Neural progenitor cell (in vitro differentiated cells): ENCODE results near the gene MYO5A. TPM values are rescaled to one million over a fixed set of nuclear protein-coding genes. Genes with fewer than 3 reads are reported as not detected.

Experiments
- DNase-seq: peaks from one replicate; pipeline ENCODE4 v3.0.0-alpha.2; 2016; ENCODE audit warnings: low spot score
- H2AFZ ChIP-seq: fragments of 200-600 bp; sonication (generic); replicated peaks from 2 replicates; pipeline ENCODE4 v1.6.1; 2016; ENCODE audit warnings: antibody characterized with exemption
- H3F3A ChIP-seq: fragments of 200-600 bp; sonication (generic); 2 replicates; pipeline ENCODE4 v1.6.1; 2016; ENCODE audit warnings: antibody characterized with exemption, low read depth
- H3K27ac ChIP-seq: fragments of 200-600 bp; sonication (generic); 2 replicates; pipeline ENCODE4 v1.5.1; 2016; ENCODE audit warnings: mild to moderate bottlenecking
- H3K27me3 ChIP-seq: fragments of 200-600 bp; sonication (generic); 2 replicates; pipeline ENCODE4 v1.6.1; 2016; ENCODE audit warnings: mild to moderate bottlenecking, moderate library complexity
- H3K36me3 ChIP-seq: fragments of 200-600 bp; sonication (generic); 2 replicates; pipeline ENCODE4 v1.5.1; 2016
- H3K4me1 ChIP-seq: fragments of 200-600 bp; sonication (generic); 2 replicates; pipeline ENCODE4 v1.6.1; 2016; ENCODE audit warnings: mixed run types
- H3K4me2 ChIP-seq: fragments of 200-600 bp; sonication (generic); 2 replicates; pipeline ENCODE4 v1.6.1; 2016
- H3K4me3 ChIP-seq: fragments of 200-600 bp; sonication (generic); 2 replicates; pipeline ENCODE4 v1.5.1; 2016
- H3K79me2 ChIP-seq: fragments of 200-600 bp; sonication (generic); 2 replicates; pipeline ENCODE4 v1.6.1; 2016; ENCODE audit warnings: low read depth
- H3K9ac ChIP-seq: fragments of 200-600 bp; sonication (generic); 2 replicates; pipeline ENCODE4 v1.6.1; 2016
- H3K9me3 ChIP-seq: fragments of 200-600 bp; sonication (generic); 2 replicates; pipeline ENCODE4 v1.5.1; 2016; ENCODE audit warnings: low read depth
- H4K20me1 ChIP-seq: fragments of 200-600 bp; sonication (generic); 2 replicates; pipeline ENCODE4 v1.6.1; 2016; ENCODE audit warnings: low read depth
- H3K27ac Mint-ChIP-seq: 3 replicates; pipeline ENCODE4 v1.8.0; 2021; ENCODE audit warnings: mixed read lengths
- H3K27me3 Mint-ChIP-seq: 2 replicates; pipeline ENCODE4 v1.8.0; 2022; ENCODE audit warnings: low read depth, mild to moderate bottlenecking, inconsistent platforms, moderate library complexity, mixed read lengths; ENCODE audit not compliant: insufficient read depth
- H3K36me3 Mint-ChIP-seq: 3 replicates; pipeline ENCODE4 v1.8.0; 2021; ENCODE audit warnings: mixed read lengths
- H3K4me1 Mint-ChIP-seq: 3 replicates; pipeline ENCODE4 v1.8.0; 2021; ENCODE audit warnings: mixed read lengths
- H3K4me3 Mint-ChIP-seq: 3 replicates; pipeline ENCODE4 v1.8.0; 2021; ENCODE audit warnings: mild to moderate bottlenecking, moderate library complexity, mixed read lengths
- H3K9me3 Mint-ChIP-seq: 3 replicates; pipeline ENCODE4 v1.8.0; 2020; ENCODE audit warnings: mixed read lengths
- EZH2 ChIP-seq: fragments of 200-600 bp; sonication (generic); IDR thresholded peaks from 2 replicates; pipeline ENCODE4 v1.6.1; 2017; ENCODE audit warnings: antibody characterized with exemption, mild to moderate bottlenecking, moderate library complexity
- EZH2phosphoT487 ChIP-seq: fragments of 200-600 bp; sonication (generic); IDR thresholded peaks from 2 replicates; pipeline ENCODE4 v1.6.1; 2017; ENCODE audit warnings: antibody characterized with exemption
- total RNA-seq: library from RNA; depleted of rRNA; stranded (reverse); fragments of >200 nt; gene quantifications from 2 replicates; pipeline ENCODE4 v1.2.3, GENCODE V29; 2015; ENCODE audit warnings: low replicate concordance
- TF ChIP-seq, protein P1 (sequence below): fragments of 200-600 bp; sonication (generic); IDR thresholded peaks from 2 replicates; pipeline ENCODE4 v1.5.1; 2017; ENCODE audit warnings: antibody characterized with exemption, mild to moderate bottlenecking

The MYO5A gene
- total RNA-seq, 1 donor from 2014 or later, result 34.3 TPM

DNA sequence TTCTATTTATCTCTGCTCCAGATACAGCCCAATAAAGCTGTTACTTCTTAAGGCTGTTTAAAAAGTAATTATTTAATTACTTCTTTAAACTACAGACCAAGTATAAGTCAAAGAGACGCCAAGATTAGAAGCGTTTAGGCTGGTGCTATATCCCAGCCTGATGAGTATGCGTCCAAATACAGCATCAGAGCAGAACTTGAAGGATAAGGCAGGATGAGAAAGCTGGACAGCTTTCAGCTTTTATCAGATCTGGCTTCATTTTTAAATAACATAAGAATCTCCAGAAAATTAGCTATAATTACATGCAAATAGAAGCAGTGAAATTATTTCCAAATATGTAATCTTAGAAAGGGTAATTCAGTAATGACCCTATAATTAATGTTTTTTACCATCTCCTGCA lies 122.8 kb downstream of the MYO5A start:
- Histone ChIP-seq H3K9ac (no peak overlapping the region), H3K4me2 (no peak overlapping the region), H2AFZ (no peak overlapping the region), H4K20me1 (no peaks in the 10 kb centered on the region), H3K27me3 (no peaks in the 10 kb centered on the region), H3F3A (no peaks in the 10 kb centered on the region), H3K4me3 (no peak overlapping the region), H3K27ac (no peak overlapping the region), H3K4me1 (no peaks in the 10 kb centered on the region), H3K79me2 (no peaks in the 10 kb centered on the region), H3K9me3 (no peaks in the 10 kb centered on the region), H3K36me3 (no peaks in the 10 kb centered on the region)
- Mint-ChIP-seq H3K36me3 (peaks cover 7% of the 10 kb centered on the region), H3K4me1 (no peaks in the 10 kb centered on the region), H3K27ac (no peak overlapping the region), H3K4me3 (no peak overlapping the region), H3K9me3 (no peaks in the 10 kb centered on the region), H3K27me3 (no peaks in the 10 kb centered on the region)
- DNase-seq, result no peak
- TF ChIP-seq, protein P1, sequence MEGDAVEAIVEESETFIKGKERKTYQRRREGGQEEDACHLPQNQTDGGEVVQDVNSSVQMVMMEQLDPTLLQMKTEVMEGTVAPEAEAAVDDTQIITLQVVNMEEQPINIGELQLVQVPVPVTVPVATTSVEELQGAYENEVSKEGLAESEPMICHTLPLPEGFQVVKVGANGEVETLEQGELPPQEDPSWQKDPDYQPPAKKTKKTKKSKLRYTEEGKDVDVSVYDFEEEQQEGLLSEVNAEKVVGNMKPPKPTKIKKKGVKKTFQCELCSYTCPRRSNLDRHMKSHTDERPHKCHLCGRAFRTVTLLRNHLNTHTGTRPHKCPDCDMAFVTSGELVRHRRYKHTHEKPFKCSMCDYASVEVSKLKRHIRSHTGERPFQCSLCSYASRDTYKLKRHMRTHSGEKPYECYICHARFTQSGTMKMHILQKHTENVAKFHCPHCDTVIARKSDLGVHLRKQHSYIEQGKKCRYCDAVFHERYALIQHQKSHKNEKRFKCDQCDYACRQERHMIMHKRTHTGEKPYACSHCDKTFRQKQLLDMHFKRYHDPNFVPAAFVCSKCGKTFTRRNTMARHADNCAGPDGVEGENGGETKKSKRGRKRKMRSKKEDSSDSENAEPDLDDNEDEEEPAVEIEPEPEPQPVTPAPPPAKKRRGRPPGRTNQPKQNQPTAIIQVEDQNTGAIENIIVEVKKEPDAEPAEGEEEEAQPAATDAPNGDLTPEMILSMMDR, result no peak
- TF ChIP-seq EZH2phosphoT487 (no peak), EZH2 (no peak)

DNA sequence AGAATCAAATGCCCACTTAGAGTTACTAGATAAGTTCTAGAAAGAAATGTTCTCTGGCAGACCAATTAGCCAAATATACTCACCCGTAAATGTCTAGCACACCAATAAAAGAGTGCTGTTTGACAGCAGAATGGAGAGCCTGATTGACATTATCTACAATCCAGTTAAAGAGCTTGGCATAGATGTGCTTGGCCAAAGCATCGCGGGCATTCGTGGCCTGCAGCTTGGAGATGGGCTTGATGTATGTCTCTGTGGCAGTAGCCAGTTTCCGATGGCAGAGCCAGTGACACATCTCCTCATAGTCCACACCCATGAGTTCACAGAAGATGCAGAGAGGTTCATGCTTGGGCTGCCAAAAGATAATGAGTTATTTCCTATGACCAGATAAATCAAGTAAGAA lies 131.6 kb downstream of the MYO5A start:
- DNase-seq, result no peak
- no peak for TF ChIP-seq EZH2phosphoT487
- H4K20me1 ChIP-seq, result peaks cover 3% of the 10 kb centered on the region
- no peak overlapping the region for H3K9ac ChIP-seq
- no peaks in the 10 kb centered on the region for H3K79me2 ChIP-seq
- no peaks in the 10 kb centered on the region for H3K27me3 ChIP-seq
- peaks cover 6% of the 10 kb centered on the region for H3K4me1 ChIP-seq
- H3K27me3 Mint-ChIP-seq, result peaks cover 2% of the 10 kb centered on the region
- no peaks in the 10 kb centered on the region for H3K36me3 ChIP-seq
- H3K27ac ChIP-seq, result no peak overlapping the region
- H3K27ac Mint-ChIP-seq, result no peak overlapping the region
- peaks cover 4% of the 10 kb centered on the region for H3K36me3 Mint-ChIP-seq
- H3K4me1 Mint-ChIP-seq, result peaks cover 3% of the 10 kb centered on the region
- H3K9me3 Mint-ChIP-seq, result no peaks in the 10 kb centered on the region
- no peaks in the 10 kb centered on the region for H3K9me3 ChIP-seq
- H3K4me3 ChIP-seq, result no peak overlapping the region
- no peak overlapping the region for H2AFZ ChIP-seq
- no peak overlapping the region for H3K4me3 Mint-ChIP-seq
- no peaks in the 10 kb centered on the region for H3F3A ChIP-seq
- H3K4me2 ChIP-seq, result no peak overlapping the region

DNA sequence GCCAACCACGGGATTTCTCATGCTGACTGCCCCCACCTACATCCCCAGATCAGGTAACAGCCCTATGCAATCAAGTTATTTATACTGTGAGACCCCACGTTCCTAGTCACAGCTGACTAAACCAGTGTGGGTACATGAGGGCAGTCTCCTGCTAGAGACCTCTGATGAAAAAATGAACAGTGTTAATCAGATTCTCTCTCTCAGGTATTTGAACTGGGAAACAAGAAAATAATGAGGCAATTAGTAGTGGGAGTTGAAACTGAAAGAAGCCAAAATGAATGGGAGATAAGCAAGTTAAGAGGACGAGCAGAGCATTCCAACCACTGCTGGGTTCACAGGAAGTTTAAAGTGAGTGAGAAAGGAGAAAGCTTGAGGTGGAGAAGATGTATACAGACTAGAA lies 134.6 kb downstream of the MYO5A start:
- H3K4me1 Mint-ChIP-seq, result peaks cover 3% of the 10 kb centered on the region

GRCh38 chr15:52392008-52392687 lies 136.5 kb downstream of the MYO5A start:
- no peak overlapping the region for H3K27ac ChIP-seq
- H3K9me3 Mint-ChIP-seq, result no peaks in the 10 kb centered on the region

More for the DNA sequence above, 134.6 kb downstream of the MYO5A start:
- Histone ChIP-seq H3K36me3 (no peaks in the 10 kb centered on the region), H3K4me1 (peaks cover 8% of the 10 kb centered on the region), H3K79me2 (no peaks in the 10 kb centered on the region), H3K9me3 (no peaks in the 10 kb centered on the region), H3K4me3 (no peak overlapping the region), H3K4me2 (no peak overlapping the region), H3K27me3 (no peaks in the 10 kb centered on the region), H3K9ac (no peak overlapping the region), H3F3A (no peaks in the 10 kb centered on the region), H2AFZ (no peak overlapping the region), H3K27ac (no peak overlapping the region), H4K20me1 (peaks cover 3% of the 10 kb centered on the region)
- H3K4me3 Mint-ChIP-seq, result no peak overlapping the region
- peaks cover 2% of the 10 kb centered on the region for H3K27me3 Mint-ChIP-seq
- no peaks in the 10 kb centered on the region for H3K9me3 Mint-ChIP-seq
- no peak for DNase-seq
- TF ChIP-seq EZH2, result no peak
- H3K27ac Mint-ChIP-seq, result no peak overlapping the region
- H3K36me3 Mint-ChIP-seq, result peaks cover 14% of the 10 kb centered on the region

More at GRCh38 chr15:52392008-52392687, 136.5 kb downstream of the MYO5A start:
- no peak for TF ChIP-seq EZH2phosphoT487
- TF ChIP-seq EZH2, result no peak
- TF ChIP-seq, protein P1, result no peak
- peaks cover 18% of the 10 kb centered on the region for H3K36me3 Mint-ChIP-seq
- H3F3A ChIP-seq, result no peaks in the 10 kb centered on the region
- H3K9me3 ChIP-seq, result no peaks in the 10 kb centered on the region
- H4K20me1 ChIP-seq, result peaks cover 3% of the 10 kb centered on the region
- H2AFZ ChIP-seq, result no peak overlapping the region
- H3K27me3 Mint-ChIP-seq, result peaks cover 2% of the 10 kb centered on the region
- no peak overlapping the region for H3K4me2 ChIP-seq
- H3K27me3 ChIP-seq, result no peaks in the 10 kb centered on the region
- peaks cover 8% of the 10 kb centered on the region for H3K4me1 ChIP-seq
- H3K4me1 Mint-ChIP-seq, result peaks cover 3% of the 10 kb centered on the region
- H3K27ac Mint-ChIP-seq, result peak overlapping the region; percentile 23
- H3K36me3 ChIP-seq, result no peaks in the 10 kb centered on the region
- H3K4me3 Mint-ChIP-seq, result no peak overlapping the region
- H3K9ac ChIP-seq, result no peak overlapping the region
- no peaks in the 10 kb centered on the region for H3K79me2 ChIP-seq
- DNase-seq, result no peak
- H3K4me3 ChIP-seq, result no peak overlapping the region
